ENCODE results near the gene ZNF394.

GRCh38 chr7:99499371-99499720 lies 735 bp downstream of the ZNF394 start:
- TF ChIP-seq POLR2AphosphoS5 (IDR thresholded peaks at IDR 0.05; ENCODE audit: low read depth, low read length) (no peak), CTCF (IDR thresholded peaks at IDR 0.05) (no peak), YY1 (IDR thresholded peaks at IDR 0.05; ENCODE audit: low read depth) (no peak), MAX (IDR thresholded peaks at IDR 0.05; ENCODE audit: low read depth) (no peak), JUND (IDR thresholded peaks at IDR 0.05) (no peak), TAF1 (IDR thresholded peaks at IDR 0.05; ENCODE audit: borderline replicate concordance, low read depth, low read length) (no peak)
